Ramos (cell line): Measurements from ENCODE around the gene APELA.
"Not testable (repeated sequence)": the region's sequence is repeated elsewhere in the genome, so short reads cannot be mapped to it uniquely, and the experiment has no call there.

ENCODE experiments used
- in situ Hi-C: fragments of 300-500 bp; cut with MboI; formaldehyde crosslinking; loops from one replicate; pipeline ENCODE4 v1.14.3; 2022; ENCODE audit warnings: low sequenced_read_pairs; ENCODE audit not compliant: unreplicated experiment

Gene APELA

GRCh38 chr4:164918956-164919355 lies 42.0 kb downstream of the APELA start:
- in situ Hi-C loops, result no loop called here

- in situ Hi-C loops, result no loop called here
Measured at GRCh38 chr4:164924670-164925238, 47.8 kb downstream of the APELA start.

GRCh38 chr4:164926301-164926700 lies 49.3 kb downstream of the APELA start:
- in situ Hi-C loops, result no loop called here

GRCh38 chr4:164927101-164927500 lies 50.1 kb downstream of the APELA start:
- in situ Hi-C loops, result not testable (repeated sequence)

- in situ Hi-C loops, result no loop called here
Measured at GRCh38 chr4:164930647-164931046, 53.7 kb downstream of the APELA start.

- in situ Hi-C loops, result no loop called here
Measured at GRCh38 chr4:164931551-164932324, 54.8 kb downstream of the APELA start.

GRCh38 chr4:164933244-164933643 lies 56.3 kb downstream of the APELA start:
- in situ Hi-C loops, result no loop called here

- in situ Hi-C loops, result no loop called here
Measured at GRCh38 chr4:164935363-164935762, 58.4 kb downstream of the APELA start.

- in situ Hi-C loops, result not testable (repeated sequence)
Measured at GRCh38 chr4:164935865-164936606, 59.1 kb downstream of the APELA start.

GRCh38 chr4:164937576-164938270 lies 60.7 kb downstream of the APELA start:
- in situ Hi-C loops, result no loop called here

- in situ Hi-C loops, result no loop called here
Measured at GRCh38 chr4:164943192-164943591, 66.2 kb downstream of the APELA start.

- in situ Hi-C loops, result no loop called here
Measured at GRCh38 chr4:164945146-164945545, 68.2 kb downstream of the APELA start.

- in situ Hi-C loops, result no loop called here
Measured at GRCh38 chr4:164946810-164947209, 69.8 kb downstream of the APELA start.
